ENCODE results near the gene DYRK1A.
A peak's percentile ranks its signal among the peaks of the same experiment; 100 is the strongest.

Gene DYRK1A

GRCh38 chr21:37383086-37383485 is 16.5 kb downstream of the DYRK1A start:
- H3K36me3 Mint-ChIP-seq (ENCODE audit: low read depth), result peaks cover 15% of the 10 kb centered on the region
- TF ChIP-seq CTCF (IDR thresholded peaks at IDR 0.05; ENCODE audit: unreplicated experiment in 3 of 3), result no peak
- peak overlapping the region in 1 of 3 experiments; percentile 32 for H3K27ac Mint-ChIP-seq
- H3K9me3 Mint-ChIP-seq, result peaks cover 8% of the 10 kb centered on the region
- H3K27me3 Mint-ChIP-seq (ENCODE audit: low read depth), result no peaks in the 10 kb centered on the region
- no peak overlapping the region for H3K4me3 Mint-ChIP-seq
- H3K4me1 Mint-ChIP-seq, result peaks cover 52% of the 10 kb centered on the region

- Mint-ChIP-seq H3K27ac (no peak overlapping the region), H3K27me3 (ENCODE audit: low read depth) (no peaks in the 10 kb centered on the region), H3K4me1 (peaks cover 47% of the 10 kb centered on the region), H3K36me3 (ENCODE audit: low read depth) (peaks cover 15% of the 10 kb centered on the region), H3K4me3 (no peak overlapping the region), H3K9me3 (peaks cover 8% of the 10 kb centered on the region)
- TF ChIP-seq CTCF (IDR thresholded peaks at IDR 0.05; ENCODE audit: unreplicated experiment in 3 of 3), result no peak
These were observed 17.3 kb downstream of the DYRK1A start for GRCh38 chr21:37383784-37384311.

DNA sequence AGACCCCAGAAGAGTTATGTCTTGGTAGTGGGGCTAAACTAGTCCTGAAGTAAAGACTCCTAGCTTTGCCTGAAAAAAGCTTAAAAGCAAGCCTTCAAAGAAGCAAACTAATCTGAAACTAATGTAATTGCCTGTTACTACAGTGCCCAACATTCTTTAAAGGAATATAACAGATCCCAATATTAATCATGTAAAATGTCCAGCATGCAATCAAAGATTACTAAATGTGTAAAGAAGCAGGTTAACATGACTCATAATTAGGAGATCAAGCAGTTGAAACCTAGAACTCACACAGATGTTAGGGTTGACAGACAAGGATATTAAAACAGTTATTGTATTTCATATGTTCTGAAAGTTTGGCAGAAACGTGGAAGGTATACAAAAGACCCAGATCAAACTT is 17.8 kb downstream of the DYRK1A start:
- H3K27me3 Mint-ChIP-seq (ENCODE audit: low read depth), result no peaks in the 10 kb centered on the region
- no peak overlapping the region for H3K27ac Mint-ChIP-seq
- peaks cover 16% of the 10 kb centered on the region for H3K36me3 Mint-ChIP-seq (ENCODE audit: low read depth)
- TF ChIP-seq CTCF (IDR thresholded peaks at IDR 0.05; ENCODE audit: unreplicated experiment in 3 of 3), result no peak
- no peak overlapping the region for H3K4me3 Mint-ChIP-seq
- peaks cover 8% of the 10 kb centered on the region for H3K9me3 Mint-ChIP-seq
- H3K4me1 Mint-ChIP-seq, result peaks cover 42% of the 10 kb centered on the region

DNA sequence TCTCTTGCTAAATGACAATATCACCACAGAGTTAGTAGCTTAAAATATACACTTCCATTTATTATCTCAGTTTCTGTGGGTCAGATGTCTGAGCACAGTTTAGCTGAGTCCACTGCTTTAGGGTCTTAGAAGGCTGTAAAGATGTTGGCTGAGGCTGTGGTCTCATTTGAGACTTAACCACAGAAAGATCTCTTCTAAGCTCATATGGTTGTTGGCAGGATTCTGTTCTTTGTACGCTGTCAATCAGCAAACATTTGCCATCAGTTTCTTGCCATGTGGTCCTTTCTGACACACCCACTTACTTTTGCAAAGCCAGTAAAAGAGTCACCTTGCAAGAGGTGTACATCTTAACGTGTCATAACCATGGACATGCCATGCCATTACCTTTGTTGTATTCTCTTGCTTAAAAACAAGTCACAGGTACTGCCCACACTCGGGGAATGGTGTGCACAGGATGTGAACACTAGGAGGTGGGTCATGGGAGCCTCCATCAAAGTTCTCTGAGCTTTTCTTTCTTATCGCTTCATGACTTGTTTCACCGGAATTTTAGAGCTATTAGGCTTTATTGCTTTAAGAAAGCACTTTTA is 18.7 kb downstream of the DYRK1A start:
- H3K9me3 Mint-ChIP-seq, result peaks cover 8% of the 10 kb centered on the region
- no peak overlapping the region for H3K4me3 Mint-ChIP-seq
- H3K27ac Mint-ChIP-seq, result no peak overlapping the region
- H3K4me1 Mint-ChIP-seq, result peaks cover 38% of the 10 kb centered on the region
- no peaks in the 10 kb centered on the region for H3K27me3 Mint-ChIP-seq (ENCODE audit: low read depth)
- peaks cover 18% of the 10 kb centered on the region for H3K36me3 Mint-ChIP-seq (ENCODE audit: low read depth)
- TF ChIP-seq CTCF (IDR thresholded peaks at IDR 0.05; ENCODE audit: unreplicated experiment in 3 of 3), result no peak

DNA sequence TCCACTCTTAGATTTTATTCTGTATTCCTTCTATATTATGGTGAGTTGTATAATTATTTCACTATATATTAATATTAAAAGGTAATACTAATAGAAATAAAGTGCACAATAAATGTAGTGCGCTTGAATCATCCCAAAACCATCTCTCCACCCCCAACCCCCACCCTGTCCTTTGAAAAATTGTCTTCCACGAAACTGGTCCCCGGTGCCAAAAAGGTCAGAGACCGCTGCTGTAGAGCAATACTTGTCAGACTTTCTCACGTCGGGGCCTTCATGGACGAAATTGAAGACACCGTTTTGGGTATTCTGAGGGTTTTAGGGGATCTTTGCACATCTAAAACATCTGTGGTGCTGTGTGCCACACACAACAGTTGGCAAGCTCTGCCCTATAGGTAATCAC is 19.6 kb downstream of the DYRK1A start:
- Mint-ChIP-seq H3K27ac (no peak overlapping the region), H3K9me3 (peaks cover 7% of the 10 kb centered on the region), H3K4me1 (peaks cover 32% of the 10 kb centered on the region), H3K36me3 (ENCODE audit: low read depth) (peaks cover 18% of the 10 kb centered on the region), H3K4me3 (no peak overlapping the region), H3K27me3 (ENCODE audit: low read depth) (no peaks in the 10 kb centered on the region)
- TF ChIP-seq CTCF (IDR thresholded peaks at IDR 0.05; ENCODE audit: unreplicated experiment in 3 of 3), result no peak

- H3K4me1 Mint-ChIP-seq, result peaks cover 37% of the 10 kb centered on the region
- TF ChIP-seq CTCF (IDR thresholded peaks at IDR 0.05; ENCODE audit: unreplicated experiment in 3 of 3), result no peak
- peaks cover 24% of the 10 kb centered on the region for H3K36me3 Mint-ChIP-seq (ENCODE audit: low read depth)
- H3K9me3 Mint-ChIP-seq, result no peaks in the 10 kb centered on the region
- H3K27me3 Mint-ChIP-seq (ENCODE audit: low read depth), result no peaks in the 10 kb centered on the region
- no peak overlapping the region for H3K4me3 Mint-ChIP-seq
- peak overlapping the region in 2 of 3 experiments; percentile 20 to 56 for H3K27ac Mint-ChIP-seq
These were observed 22.9 kb downstream of the DYRK1A start for GRCh38 chr21:37389456-37389855.

Measured in nephron (organoid).